Naive thymus-derived CD4-positive, alpha-beta T cell (primary cell): ENCODE data around the gene SHISA6. TPM values are rescaled to one million over a fixed set of nuclear protein-coding genes. Genes with fewer than 3 reads are reported as not detected.

ENCODE experiments used
- ATAC-seq: fragments of 150-1000 bp; cut with Tn5 transposase; 2 replicates; pipeline ENCODE4 v1.10.0; 2021; ENCODE audit warnings: mild to moderate bottlenecking, moderate library complexity
- CTCF ChIA-PET: fragments of 350-600 bp; sonication (Branson Sonifier 250); formaldehyde crosslinking; loops from one replicate; lab custom pipeline; 2021; ENCODE audit warnings: antibody characterized with exemption; lab: Charles Lee
- POLR2A ChIA-PET: fragments of 350-600 bp; sonication (Branson Sonifier 250); formaldehyde crosslinking; loops from one replicate; lab custom pipeline; 2021; ENCODE audit warnings: antibody characterized with exemption, inconsistent platforms; lab: Charles Lee
- DNase-seq, 9 donors: peaks; one replicate each; pipeline versions ENCODE4 v3.0.0 to v3.0.0-alpha.2; 2020 to 2022; ENCODE audit warnings: mixed read lengths in 1 of 9
- H3K27ac ChIP-seq: one replicate; pipeline ENCODE4 v1.7.0; 2013; ENCODE audit warnings: mild to moderate bottlenecking, low read depth, low read length, moderate library complexity
- H3K27me3 ChIP-seq, 2 donors: one replicate each; pipeline ENCODE4 v1.7.0; 2013; ENCODE audit warnings: low read length in 2 of 2, mild to moderate bottlenecking in 2 of 2, moderate library complexity in 2 of 2; ENCODE audit not compliant: control insufficient read depth in 2 of 2, insufficient read depth in 2 of 2
- H3K36me3 ChIP-seq, 3 experiments: 1 replicate in 2 of 3; 2 replicates in 1 of 3; pipeline ENCODE4 v1.7.0; 2013; ENCODE audit warnings: low read length in 3 of 3, mild to moderate bottlenecking in 3 of 3, moderate library complexity in 1 of 3; ENCODE audit not compliant: insufficient read depth in 3 of 3, control insufficient read depth in 2 of 3
- H3K4me1 ChIP-seq, 2 donors: one replicate each; pipeline ENCODE4 v1.7.0; 2013; ENCODE audit warnings: low read length in 2 of 2, mild to moderate bottlenecking in 2 of 2, moderate library complexity in 1 of 2; ENCODE audit not compliant: control insufficient read depth in 2 of 2, insufficient read depth in 2 of 2
- H3K4me3 ChIP-seq: 2 replicates; pipeline ENCODE4 v1.7.0; 2013; ENCODE audit warnings: mild to moderate bottlenecking, low read length
- H3K9me3 ChIP-seq, 3 experiments: 1 replicate in 2 of 3; 2 replicates in 1 of 3; pipeline ENCODE4 v1.7.0; 2013; ENCODE audit warnings: low read length in 3 of 3; ENCODE audit not compliant: control insufficient read depth in 2 of 3
- H3K27ac Mint-ChIP-seq, 9 donors: one replicate each; pipeline ENCODE4 v1.8.0; 2020 to 2022; ENCODE audit warnings: mixed read lengths in 9 of 9, mild to moderate bottlenecking in 8 of 9, moderate library complexity in 5 of 9, inconsistent platforms in 2 of 9
- H3K27me3 Mint-ChIP-seq, 5 donors: one replicate each; pipeline ENCODE4 v1.8.0; 2021 to 2022; ENCODE audit warnings: mixed read lengths in 5 of 5, mild to moderate bottlenecking in 1 of 5
- H3K36me3 Mint-ChIP-seq, 5 donors: one replicate each; pipeline ENCODE4 v1.8.0; 2020 to 2022; ENCODE audit warnings: mixed read lengths in 5 of 5, mild to moderate bottlenecking in 3 of 5, inconsistent platforms in 1 of 5
- H3K4me1 Mint-ChIP-seq, 7 donors: one replicate each; pipeline ENCODE4 v1.8.0; 2020 to 2022; ENCODE audit warnings: mixed read lengths in 7 of 7, mild to moderate bottlenecking in 3 of 7, inconsistent platforms in 1 of 7
- H3K4me3 Mint-ChIP-seq, 10 donors: one replicate each; pipeline ENCODE4 v1.8.0; 2020 to 2022; ENCODE audit warnings: mild to moderate bottlenecking in 10 of 10, mixed read lengths in 10 of 10, moderate library complexity in 6 of 10, inconsistent platforms in 2 of 10
- H3K9me3 Mint-ChIP-seq, 11 donors: one replicate each; pipeline ENCODE4 v1.8.0; 2020 to 2022; ENCODE audit warnings: mixed read lengths in 11 of 11, mild to moderate bottlenecking in 4 of 11, inconsistent platforms in 1 of 11, moderate library complexity in 1 of 11
- intact Hi-C, 2 donors: fragments of 100-400 bp; cut with micrococcal nuclease; formaldehyde crosslinking; loops; one replicate each; pipeline ENCODE4 v1.15.1; 2023
- polyA plus RNA-seq, 2 donors: library from polyadenylated mRNA; unstranded; fragments of 300-500 nt; fragmentation: Illumina TruSeq; gene quantifications; one replicate each; pipeline ENCODE4 v1.2.3, GENCODE V29; 2021
- total RNA-seq, 6 experiments: library from RNA in 5 of 6; stranded (reverse) in 5 of 6; gene quantifications; 1 replicate in 5 of 6; 2 replicates in 1 of 6; pipeline ENCODE4 v1.2.3 and lab custom pipeline; 2021 to 2026

The SHISA6 gene
- total and polyA plus RNA-seq, 7 experiments from 2014 or later: not detected

DNA sequence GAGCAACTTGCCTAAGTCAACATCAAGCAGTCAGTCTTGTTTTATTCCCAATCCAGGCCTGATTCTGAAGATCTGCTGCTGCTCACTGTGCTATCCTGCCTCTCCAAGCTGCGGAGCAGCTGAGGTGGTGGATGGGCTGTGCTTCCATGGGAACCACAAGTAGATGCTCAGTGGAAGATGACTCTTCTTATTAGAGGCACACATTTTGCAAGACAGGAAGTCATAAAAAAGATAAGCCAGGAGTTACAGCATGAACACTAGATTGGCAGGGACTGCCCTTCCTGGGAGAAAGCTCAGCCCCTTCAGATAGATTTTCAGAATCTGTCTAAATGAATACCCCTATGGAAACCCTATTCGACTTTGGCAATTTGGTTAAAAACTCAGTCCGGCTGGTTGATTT is 143.1 kb downstream of the SHISA6 start:
- Histone ChIP-seq H3K27me3 (no peaks in the 10 kb centered on the region), H3K4me3 (no peak overlapping the region), H3K27ac (no peak overlapping the region), H3K36me3 (no peaks in the 10 kb centered on the region), H3K4me1 (no peaks in the 10 kb centered on the region), H3K9me3 (no peaks in the 10 kb centered on the region)
- intact Hi-C loops: no loop called here
- ATAC-seq: no peak
- H3K36me3 Mint-ChIP-seq: peaks cover 0 to 6% (median 0%) of the 10 kb centered on the region in 5 donors
- H3K27me3 Mint-ChIP-seq: peaks cover 0 to 13% (median 3%) of the 10 kb centered on the region in 5 donors
- ChIA-PET CTCF (no interaction called here), POLR2A (no interaction called here)
- H3K4me1 Mint-ChIP-seq: no peaks in the 10 kb centered on the region
- H3K9me3 Mint-ChIP-seq: peaks cover 7 to 20% (median 12%) of the 10 kb centered on the region in 11 donors
- no peak overlapping the region for H3K27ac Mint-ChIP-seq
- no peak overlapping the region for H3K4me3 Mint-ChIP-seq
- no peak for DNase-seq

DNA sequence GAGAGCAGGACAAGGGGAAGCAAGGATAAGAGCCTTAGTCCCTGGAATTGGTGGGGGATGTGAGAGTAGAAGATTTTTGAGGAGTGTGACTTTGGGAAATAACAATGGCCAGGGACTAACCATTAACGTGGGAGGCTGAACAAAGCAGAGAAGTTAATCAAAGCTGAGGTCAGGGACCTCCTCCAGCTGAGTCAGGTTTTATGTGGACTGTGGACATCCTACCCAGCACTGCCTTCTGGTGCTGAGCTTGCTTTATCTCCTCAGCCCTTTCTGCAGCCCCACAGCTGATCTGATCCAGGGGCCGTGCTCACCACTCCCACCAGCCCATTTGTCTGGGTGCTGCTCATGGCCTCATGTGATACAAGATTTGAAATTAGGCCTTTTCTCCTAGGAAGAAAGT is 146.6 kb downstream of the SHISA6 start:
- DNase-seq (no peak), ATAC-seq (no peak)
- H3K4me3 Mint-ChIP-seq: no peak overlapping the region
- no peaks in the 10 kb centered on the region for H3K36me3 ChIP-seq
- no peaks in the 10 kb centered on the region for H3K4me1 ChIP-seq
- H3K9me3 ChIP-seq: peaks cover 0 to 2% (median 0%) of the 10 kb centered on the region in 3 experiments
- intact Hi-C loops: no loop called here
- H3K4me3 ChIP-seq: no peak overlapping the region
- no peaks in the 10 kb centered on the region for H3K4me1 Mint-ChIP-seq
- H3K27me3 ChIP-seq: no peaks in the 10 kb centered on the region
- peaks cover 0 to 6% (median 0%) of the 10 kb centered on the region in 5 donors for H3K36me3 Mint-ChIP-seq
- ChIA-PET CTCF (no interaction called here), POLR2A (no interaction called here)
- H3K9me3 Mint-ChIP-seq: peaks cover 6 to 27% (median 18%) of the 10 kb centered on the region in 11 donors
- H3K27ac Mint-ChIP-seq: no peak overlapping the region
- no peak overlapping the region for H3K27ac ChIP-seq
- H3K27me3 Mint-ChIP-seq: peaks cover 0 to 13% (median 3%) of the 10 kb centered on the region in 5 donors

DNA sequence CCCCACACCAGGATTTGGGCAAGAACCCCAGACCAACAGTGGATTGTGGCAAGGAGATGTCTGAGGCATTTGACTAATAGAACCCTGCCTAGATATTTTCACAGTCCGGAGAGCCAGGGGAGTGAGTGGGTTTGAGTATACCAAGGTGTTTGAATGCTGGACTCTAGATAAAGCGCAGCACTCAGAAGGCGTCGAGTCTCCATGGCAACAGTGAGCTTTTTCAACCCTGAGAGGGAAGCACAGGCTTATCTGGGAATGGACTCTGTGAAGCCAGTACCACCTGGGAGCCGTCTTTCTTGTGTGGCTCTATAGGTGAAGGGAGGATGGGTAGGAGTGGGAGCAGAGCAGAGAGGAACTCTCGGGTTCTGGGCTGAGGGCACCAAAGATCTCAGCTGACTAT is 147.0 kb downstream of the SHISA6 start:
- Histone ChIP-seq H3K9me3 (peaks cover 0 to 4% (median 0%) of the 10 kb centered on the region in 3 experiments), H3K27ac (no peak overlapping the region), H3K4me1 (no peaks in the 10 kb centered on the region), H3K27me3 (no peaks in the 10 kb centered on the region), H3K4me3 (no peak overlapping the region), H3K36me3 (no peaks in the 10 kb centered on the region)
- Mint-ChIP-seq H3K27me3 (peaks cover 0 to 13% (median 3%) of the 10 kb centered on the region in 5 donors), H3K4me3 (no peak overlapping the region), H3K4me1 (no peaks in the 10 kb centered on the region), H3K36me3 (peaks cover 0 to 6% (median 0%) of the 10 kb centered on the region in 5 donors), H3K27ac (no peak overlapping the region), H3K9me3 (peaks cover 6 to 28% (median 18%) of the 10 kb centered on the region in 11 donors)
- ATAC-seq: no peak
- CTCF ChIA-PET: no interaction called here
- intact Hi-C loops: no loop called here
- no peak for DNase-seq
- POLR2A ChIA-PET: no interaction called here

DNA sequence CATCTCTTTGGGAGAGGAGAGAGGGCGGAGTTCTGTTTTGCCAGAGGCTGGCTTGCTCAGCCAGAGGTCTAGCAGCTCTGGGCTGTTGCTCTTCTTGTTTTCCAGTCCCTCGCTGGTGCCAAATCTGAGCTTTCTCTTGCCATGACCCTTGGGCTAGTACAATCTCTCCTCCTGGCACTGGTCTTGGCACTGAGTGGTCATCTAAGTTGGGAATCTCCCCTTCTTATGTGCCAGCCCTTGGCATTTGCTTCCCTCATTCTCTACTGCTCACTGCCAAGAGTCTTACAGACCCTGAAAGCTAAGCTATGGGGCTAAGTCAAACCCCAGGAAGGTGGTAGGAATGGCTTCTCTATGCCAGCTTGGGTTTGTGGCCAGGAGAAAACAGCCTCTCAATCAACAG is 148.6 kb downstream of the SHISA6 start:
- CTCF ChIA-PET: no interaction called here
- H3K27me3 ChIP-seq: no peaks in the 10 kb centered on the region
- H3K4me3 ChIP-seq: no peak overlapping the region
- H3K4me1 ChIP-seq: no peaks in the 10 kb centered on the region
- no peaks in the 10 kb centered on the region for H3K36me3 ChIP-seq
- Mint-ChIP-seq H3K4me1 (no peaks in the 10 kb centered on the region), H3K9me3 (peaks cover 0 to 29% (median 18%) of the 10 kb centered on the region in 11 donors), H3K27me3 (peaks cover 0 to 9% (median 0%) of the 10 kb centered on the region in 5 donors), H3K36me3 (no peaks in the 10 kb centered on the region), H3K4me3 (no peak overlapping the region), H3K27ac (no peak overlapping the region)
- POLR2A ChIA-PET: no interaction called here
- no peak for ATAC-seq
- no peak overlapping the region for H3K27ac ChIP-seq
- intact Hi-C loops: no loop called here
- peaks cover 0 to 4% (median 0%) of the 10 kb centered on the region in 3 experiments for H3K9me3 ChIP-seq
- no peak for DNase-seq

DNA sequence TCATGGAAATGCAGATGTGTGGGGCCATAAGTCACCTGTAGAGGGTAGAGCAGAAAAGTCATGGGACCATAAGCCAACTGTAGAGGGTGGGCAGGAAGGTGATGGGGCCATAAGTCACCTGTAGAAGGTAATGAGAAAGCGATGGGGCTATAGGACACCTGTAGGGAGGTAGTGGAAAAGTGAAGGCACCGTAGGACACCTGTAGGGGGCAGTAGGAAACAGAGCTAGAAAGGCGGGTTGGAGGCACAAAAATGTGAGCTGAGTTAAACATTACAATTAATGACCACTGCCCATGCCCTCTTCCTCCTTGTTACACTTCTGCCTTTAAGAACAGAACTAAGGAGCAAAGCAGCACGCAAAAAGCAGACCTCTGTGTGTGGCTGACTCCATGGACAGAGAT is 150.1 kb downstream of the SHISA6 start:
- H3K27me3 Mint-ChIP-seq: no peaks in the 10 kb centered on the region
- H3K4me3 Mint-ChIP-seq: no peak overlapping the region
- peaks cover 0 to 28% (median 11%) of the 10 kb centered on the region in 11 donors for H3K9me3 Mint-ChIP-seq
- H3K27ac Mint-ChIP-seq: no peak overlapping the region
- ATAC-seq (no peak), DNase-seq (no peak)
- no peaks in the 10 kb centered on the region for H3K4me1 Mint-ChIP-seq
- Histone ChIP-seq H3K36me3 (no peaks in the 10 kb centered on the region), H3K9me3 (peaks cover 0 to 4% (median 0%) of the 10 kb centered on the region in 3 experiments), H3K4me3 (no peak overlapping the region), H3K4me1 (no peaks in the 10 kb centered on the region), H3K27ac (no peak overlapping the region), H3K27me3 (no peaks in the 10 kb centered on the region)
- ChIA-PET CTCF (no interaction called here), POLR2A (no interaction called here)
- no peaks in the 10 kb centered on the region for H3K36me3 Mint-ChIP-seq
- intact Hi-C loops: no loop called here

DNA sequence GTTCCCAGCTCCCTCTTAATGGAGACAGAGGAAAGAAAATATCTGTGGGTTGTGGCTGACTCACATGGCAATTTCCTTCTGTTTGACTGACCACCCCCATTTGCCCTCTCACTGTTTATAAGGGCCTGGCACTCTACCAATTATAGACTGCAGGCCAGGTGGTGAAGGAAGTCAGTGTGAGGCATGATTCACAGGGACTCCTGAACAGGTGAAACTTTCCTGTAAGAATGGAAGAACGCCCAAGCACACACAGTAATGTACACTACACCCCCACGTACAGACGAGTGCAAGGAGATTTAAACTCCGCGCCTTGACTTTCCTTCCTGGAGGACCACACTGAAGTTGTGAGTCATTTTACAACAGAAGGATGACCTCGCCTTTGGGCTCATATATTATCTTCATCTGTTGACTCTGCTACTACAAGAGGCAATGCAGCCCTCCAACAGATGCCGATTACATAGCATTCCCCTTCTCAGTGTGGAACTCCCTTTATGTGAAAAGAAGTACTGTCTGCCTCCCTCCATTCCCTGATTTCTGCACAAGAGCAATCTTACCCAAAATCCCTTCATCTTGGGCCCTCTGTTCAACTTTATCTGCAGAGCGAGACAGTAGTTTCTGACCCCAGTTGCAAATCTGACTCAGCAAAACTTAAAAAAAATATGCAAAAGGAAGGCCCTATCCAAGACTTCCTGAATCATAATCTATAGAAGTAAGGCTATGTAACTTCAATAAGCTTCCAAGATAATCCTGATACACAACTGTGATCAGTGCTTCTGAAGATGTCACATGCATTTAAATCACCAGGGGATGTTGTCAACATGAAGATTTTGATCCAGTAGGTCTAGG is 163.6 kb downstream of the SHISA6 start:
- no peak overlapping the region for H3K4me3 Mint-ChIP-seq
- DNase-seq (no peak), ATAC-seq (no peak)
- Histone ChIP-seq H3K4me1 (no peaks in the 10 kb centered on the region), H3K27me3 (no peaks in the 10 kb centered on the region), H3K36me3 (no peaks in the 10 kb centered on the region), H3K27ac (no peak overlapping the region), H3K9me3 (peaks cover 0 to 4% (median 0%) of the 10 kb centered on the region in 3 experiments), H3K4me3 (no peak overlapping the region)
- POLR2A ChIA-PET: no interaction called here
- no peak overlapping the region for H3K27ac Mint-ChIP-seq
- H3K27me3 Mint-ChIP-seq: peaks cover 0 to 6% (median 0%) of the 10 kb centered on the region in 5 donors
- no peaks in the 10 kb centered on the region for H3K4me1 Mint-ChIP-seq
- H3K9me3 Mint-ChIP-seq: peaks cover 0 to 54% (median 15%) of the 10 kb centered on the region in 11 donors
- H3K36me3 Mint-ChIP-seq: no peaks in the 10 kb centered on the region
- intact Hi-C loops: no loop called here
- CTCF ChIA-PET: interaction anchor here (0.7 kb wide), 1 partner anchor 485 kb away, joined by 3 read pairs; no protein-coding TSS in a partner anchor
